AG04449 (cell line): ENCODE results near the gene ENKUR.

Experiments used
- CTCF ChIA-PET: fragments of 350-600 bp; formaldehyde crosslinking; extraction: SDS; loops from one replicate; lab custom pipeline; 2021; ENCODE audit warnings: antibody characterized with exemption; lab: Yijun Ruan, JAX
- POLR2A ChIA-PET: fragments of 400-600, 350-600 bp; formaldehyde crosslinking; extraction: SDS; loops from one replicate; lab custom pipeline; 2020; ENCODE audit warnings: antibody characterized with exemption, inconsistent platforms; lab: Yijun Ruan, JAX
- DNase-seq: peaks from one replicate; pipeline ENCODE4 v3.0.0-alpha.2; 2010; ENCODE audit warnings: low read depth, low spot score
- H3K4me3 ChIP-seq: 2 replicates; pipeline ENCODE4 v1.5.1; 2011; ENCODE audit warnings: low read depth, mild to moderate bottlenecking, control low read depth, low read length
- CTCF ChIP-seq: IDR thresholded peaks from one replicate; pipeline ENCODE4 v1.5.1; 2011; ENCODE audit warnings: mild to moderate bottlenecking, moderate library complexity, low read length, control low read depth, inconsistent platforms; ENCODE audit not compliant: insufficient read depth; ENCODE audit errors: missing control alignments

ENKUR gene

GRCh38 chr10:24952143-24952706, 63.7 kb downstream of the ENKUR start, which contains the start of gene PRTFDC1:
Gene PRTFDC1, minus strand, starts transcription at chr10:24952606. Its CDS starts 31 bp downstream, at chr10:24952575.
- H3K4me3 ChIP-seq: peak within 1 kb of the TSS; percentile 58
- ChIA-PET POLR2A (interaction anchor here (1.0 kb wide), 1 partner anchor 10 kb away, joined by 3 read pairs; no protein-coding TSS in a partner anchor), CTCF (interaction anchor here (0.6 to 1.7 kb wide), 5 partner anchors 9 to 329 kb away, joined by 3 to 5 read pairs (median 3); partner anchors contain the start of gene ARHGAP21)
- no peak for DNase-seq
- TF ChIP-seq CTCF: peak; percentile 25

- TF ChIP-seq CTCF: no peak
- POLR2A ChIA-PET: no interaction called here
- CTCF ChIA-PET: interaction anchor here (0.6 to 1.7 kb wide), 5 partner anchors 10 to 329 kb away, joined by 3 to 5 read pairs (median 3); partner anchors contain the start of gene ARHGAP21
- no peak for DNase-seq
- H3K4me3 ChIP-seq: peak overlapping the region; percentile 58
Measured at GRCh38 chr10:24951201-24952142, 64.5 kb downstream of the ENKUR start.

DNA sequence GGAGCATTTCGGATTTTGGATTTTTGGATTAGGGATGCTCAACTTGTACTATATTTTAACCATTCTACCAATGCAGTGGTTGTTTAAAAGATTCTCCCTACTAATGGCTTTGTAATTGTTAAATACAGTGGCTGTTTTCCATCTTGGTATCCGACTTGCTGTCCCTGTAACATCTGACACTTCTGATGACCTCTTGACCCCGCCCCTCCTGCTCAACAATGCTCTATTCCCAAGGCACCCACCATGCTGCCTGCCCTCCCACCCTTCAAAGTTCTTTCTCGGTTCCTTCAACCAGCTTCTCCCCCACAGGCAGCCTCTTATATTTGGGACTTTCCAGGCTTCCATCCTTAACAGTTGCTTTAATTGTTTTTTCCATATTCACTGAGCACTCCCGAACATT, 65.5 kb downstream of the ENKUR start:
- POLR2A ChIA-PET: no interaction called here
- H3K4me3 ChIP-seq: no peak overlapping the region
- DNase-seq: no peak

GRCh38 chr10:24949616-24950015, 66.3 kb downstream of the ENKUR start:
- no peak for DNase-seq
- H3K4me3 ChIP-seq: no peak overlapping the region
- ChIA-PET CTCF (interaction anchor here (0.9 kb wide), 1 partner anchor 269 kb away, joined by 3 read pairs; no protein-coding TSS in a partner anchor), POLR2A (no interaction called here)
- no peak for TF ChIP-seq CTCF

More for the DNA sequence above, 65.5 kb downstream of the ENKUR start:
- CTCF ChIA-PET: no interaction called here
- TF ChIP-seq CTCF: no peak

DNA sequence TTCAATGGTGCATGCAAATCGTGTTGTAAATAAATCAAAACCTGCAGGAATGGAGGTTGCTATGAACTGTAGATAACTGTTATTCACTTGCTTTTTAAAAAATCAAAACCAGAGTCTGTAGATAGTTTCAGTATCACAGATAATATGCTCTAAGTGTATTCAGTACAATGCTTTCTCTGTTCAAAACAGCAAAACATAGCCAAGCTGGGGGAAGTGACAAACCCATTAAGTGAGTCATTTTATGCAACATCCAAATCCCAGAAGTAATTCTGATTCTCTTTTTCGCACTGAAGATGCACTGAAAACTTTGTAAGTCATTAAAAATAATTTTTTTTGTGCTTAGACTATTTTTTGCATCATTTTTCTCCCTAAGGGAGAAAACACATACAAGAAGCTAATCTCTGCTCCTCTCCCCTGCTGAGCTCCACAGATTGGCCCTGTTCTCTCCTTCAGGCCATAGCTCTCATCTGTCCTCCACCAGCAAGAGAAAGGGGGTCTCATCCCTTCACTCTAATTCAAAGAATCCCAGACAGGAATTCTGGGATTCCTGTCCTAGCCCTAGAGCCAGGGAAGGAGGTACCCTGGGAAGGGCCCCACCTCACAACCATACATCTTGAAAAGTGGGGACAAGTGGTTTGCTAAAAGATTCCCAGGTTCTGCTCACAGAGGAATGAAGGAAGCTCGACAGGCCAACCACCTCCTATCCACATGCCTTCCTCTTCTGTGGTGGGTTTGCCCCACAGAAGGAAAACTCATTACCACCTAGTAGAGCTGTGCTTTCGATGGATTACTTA, 68.5 kb downstream of the ENKUR start:
- no peak overlapping the region for H3K4me3 ChIP-seq
- POLR2A ChIA-PET: no interaction called here
- CTCF ChIA-PET: interaction anchor here (1.1 kb wide), 1 partner anchor 13 kb away, joined by 3 read pairs; no protein-coding TSS in a partner anchor
- no peak for TF ChIP-seq CTCF
- no peak for DNase-seq
